IMR-90 (cell line): ENCODE measurements around the gene ECSIT. TPM values are rescaled to one million over a fixed set of nuclear protein-coding genes. Genes with fewer than 3 reads are reported as not detected.
A peak's percentile ranks its signal among the peaks of the same experiment; 100 is the strongest.

Experiments used
- ATAC-seq: fragments of 200-7000 bp; cut with Tn5 transposase; 2 replicates; pipeline ENCODE4 v1.9.1; 2020; ENCODE audit warnings: low read depth, mild to moderate bottlenecking, moderate library complexity
- Bru-seq: library from RNA; stranded (reverse); fragments of 400-500 nt; gene quantifications from one replicate; lab custom pipeline; 2021; lab: Mats Ljungman, UMichigan
- BruChase-seq, 2 experiments: library from RNA; stranded (reverse); fragments of 400-500 nt; gene quantifications; one replicate each; lab custom pipeline; 2021; lab: Mats Ljungman, UMichigan
- BruUV-seq: library from RNA; stranded (reverse); fragments of 400-500 nt; replicated peaks from 2 replicates; lab custom pipeline; 2021; lab: Mats Ljungman, UMichigan
- CTCF ChIA-PET: fragments of 300-600 bp; formaldehyde crosslinking; extraction: SDS; loops from one replicate; lab custom pipeline; 2021; ENCODE audit warnings: antibody characterized with exemption; lab: Yijun Ruan, JAX
- POLR2A ChIA-PET: fragments of 300-600 bp; sonication (Branson Sonifier 250); formaldehyde crosslinking; loops from one replicate; lab custom pipeline; 2022; ENCODE audit warnings: antibody characterized with exemption; ENCODE audit not compliant: unreplicated experiment; lab: Charles Lee
- DNase-seq: peaks from one replicate; pipeline ENCODE4 v3.0.0; 2013
- H2AFZ ChIP-seq: replicated peaks from 2 replicates; pipeline ENCODE3; 2013; ENCODE audit warnings: low read length, mild to moderate bottlenecking; ENCODE audit not compliant: poor library complexity
- H2AK5ac ChIP-seq: 2 replicates; pipeline ENCODE4 v1.6.1; 2013; ENCODE audit warnings: low read depth, low read length, inconsistent platforms
- H2AK9ac ChIP-seq: replicated peaks from 2 replicates; pipeline ENCODE3; 2013; ENCODE audit warnings: mild to moderate bottlenecking, low read depth, low read length, moderate library complexity; ENCODE audit not compliant: poor library complexity
- H2BK120ac ChIP-seq: 2 replicates; pipeline ENCODE4 v1.6.1; 2013; ENCODE audit warnings: low read depth, low read length, inconsistent platforms
- H2BK15ac ChIP-seq: 3 replicates; pipeline ENCODE4 v1.6.1; 2013; ENCODE audit warnings: low read depth, low read length, inconsistent platforms
- H2BK20ac ChIP-seq: 2 replicates; pipeline ENCODE4 v1.6.1; 2013; ENCODE audit warnings: low read depth, mild to moderate bottlenecking, inconsistent platforms, low read length, moderate library complexity
- H2BK5ac ChIP-seq: 2 replicates; pipeline ENCODE4 v1.6.1; 2013; ENCODE audit warnings: mild to moderate bottlenecking, low read depth, low read length, inconsistent platforms; ENCODE audit not compliant: poor library complexity, severe bottlenecking
- H3K14ac ChIP-seq: replicated peaks from 2 replicates; pipeline ENCODE4 v1.6.1; 2013; ENCODE audit warnings: low read depth, low read length, inconsistent platforms
- H3K18ac ChIP-seq: 2 replicates; pipeline ENCODE4 v1.6.1; 2013; ENCODE audit warnings: low read depth, low read length, control low read depth
- H3K23ac ChIP-seq: 2 replicates; pipeline ENCODE4 v1.6.1; 2013; ENCODE audit warnings: low read depth, low read length, inconsistent platforms
- H3K27ac ChIP-seq: 2 replicates; pipeline ENCODE4 v1.5.1; 2013; ENCODE audit warnings: mild to moderate bottlenecking, control low read depth, low read length; ENCODE audit not compliant: insufficient read depth
- H3K27me3 ChIP-seq: 2 replicates; pipeline ENCODE4 v1.6.1; 2013; ENCODE audit warnings: low read length; ENCODE audit not compliant: control insufficient read depth, insufficient read depth
- H3K36me3 ChIP-seq: 2 replicates; pipeline ENCODE4 v1.6.1; 2013; ENCODE audit warnings: low read length, mixed read lengths; ENCODE audit not compliant: control insufficient read depth, insufficient read depth
- H3K4ac ChIP-seq: 2 replicates; pipeline ENCODE4 v1.6.1; 2013; ENCODE audit warnings: low read depth, low read length, inconsistent platforms
- H3K4me1 ChIP-seq: 2 replicates; pipeline ENCODE4 v1.6.1; 2013; ENCODE audit warnings: low read length, mixed read lengths; ENCODE audit not compliant: control insufficient read depth, insufficient read depth
- H3K4me2 ChIP-seq: 2 replicates; pipeline ENCODE4 v1.6.1; 2013; ENCODE audit warnings: low read depth, mild to moderate bottlenecking, control low read depth, low read length, moderate library complexity
- H3K4me3 ChIP-seq: 2 replicates; pipeline ENCODE4 v1.5.1; 2013; ENCODE audit warnings: low read depth, mild to moderate bottlenecking, control low read depth, low read length, moderate library complexity; ENCODE audit not compliant: insufficient read depth
- H3K56ac ChIP-seq: 2 replicates; pipeline ENCODE4 v1.6.1; 2013; ENCODE audit warnings: low read length, inconsistent platforms; ENCODE audit not compliant: insufficient read depth; ENCODE audit errors: extremely low read depth
- H3K79me1 ChIP-seq, 2 experiments: 2 replicates each; pipeline ENCODE4 v1.6.1; 2013; ENCODE audit warnings: low read length in 2 of 2, inconsistent platforms in 1 of 2, low read depth in 1 of 2
- H3K9ac ChIP-seq: 2 replicates; pipeline ENCODE4 v1.6.1; 2013; ENCODE audit warnings: low read depth, low read length, control low read depth
- H3K9me1 ChIP-seq: 2 replicates; pipeline ENCODE4 v1.6.1; 2013; ENCODE audit warnings: low read length, inconsistent platforms; ENCODE audit not compliant: insufficient read depth
- H3K9me3 ChIP-seq: 2 replicates; pipeline ENCODE4 v1.6.1; 2013; ENCODE audit warnings: low read length; ENCODE audit not compliant: control insufficient read depth, insufficient read depth
- H4K20me1 ChIP-seq: 2 replicates; pipeline ENCODE4 v1.6.1; 2013; ENCODE audit warnings: low read length, inconsistent platforms; ENCODE audit not compliant: insufficient read depth
- H4K5ac ChIP-seq: 2 replicates; pipeline ENCODE4 v1.6.1; 2013; ENCODE audit warnings: mild to moderate bottlenecking, low read depth, low read length, control low read depth
- H4K8ac ChIP-seq, 2 experiments: 2 replicates each; pipeline ENCODE4 v1.6.1; 2013; ENCODE audit warnings: low read depth in 2 of 2, low read length in 2 of 2, control low read depth in 1 of 2, inconsistent platforms in 1 of 2
- H4K91ac ChIP-seq: 2 replicates; pipeline ENCODE4 v1.6.1; 2013; ENCODE audit warnings: low read depth, low read length, inconsistent platforms; ENCODE audit not compliant: insufficient read depth
- BHLHE40 ChIP-seq: fragments of 150-350 bp; IDR thresholded peaks from 2 replicates; pipeline ENCODE4 v1.6.1; 2016; ENCODE audit warnings: mild to moderate bottlenecking, low read depth, low read length
- CEBPB ChIP-seq: IDR thresholded peaks from 2 replicates; pipeline ENCODE4 v1.6.1; 2012; ENCODE audit warnings: low read depth, low read length, improper control_type of control experiment
- CHD1 ChIP-seq: IDR thresholded peaks from 2 replicates; pipeline ENCODE4 v1.6.1; 2012; ENCODE audit warnings: low read depth, low read length, improper control_type of control experiment
- ELK1 ChIP-seq: fragments of 150-350 bp; IDR thresholded peaks from 2 replicates; pipeline ENCODE4 v1.6.1; 2016; ENCODE audit warnings: low read depth, mild to moderate bottlenecking, low read length, moderate library complexity, borderline replicate concordance
- FOS ChIP-seq: fragments of 150-350 bp; IDR thresholded peaks from 2 replicates; pipeline ENCODE4 v1.6.1; 2016; ENCODE audit warnings: low read depth, low read length
- MAFK ChIP-seq: IDR thresholded peaks from 2 replicates; pipeline ENCODE4 v1.6.1; 2012; ENCODE audit warnings: low read depth, low read length, improper control_type of control experiment
- MAZ ChIP-seq: IDR thresholded peaks from 2 replicates; pipeline ENCODE4 v1.6.1; 2012; ENCODE audit warnings: low read depth, mild to moderate bottlenecking, low read length, improper control_type of control experiment, moderate library complexity, borderline replicate concordance
- MXI1 ChIP-seq: IDR thresholded peaks from 2 replicates; pipeline ENCODE4 v1.6.1; 2012; ENCODE audit warnings: low read depth, mild to moderate bottlenecking, low read length, moderate library complexity, borderline replicate concordance
- NFE2L2 ChIP-seq: fragments of 150-350 bp; IDR thresholded peaks from 2 replicates; pipeline ENCODE4 v1.6.1; 2016; ENCODE audit warnings: low read depth, mild to moderate bottlenecking, low read length
- RAD21 ChIP-seq: IDR thresholded peaks from 2 replicates; pipeline ENCODE4 v1.6.1; 2012; ENCODE audit warnings: low read length, improper control_type of control experiment
- RCOR1 ChIP-seq: IDR thresholded peaks from 2 replicates; pipeline ENCODE4 v1.6.1; 2012; ENCODE audit warnings: mild to moderate bottlenecking, low read length, improper control_type of control experiment; ENCODE audit not compliant: insufficient replicate concordance
- RFX5 ChIP-seq: IDR thresholded peaks from 2 replicates; pipeline ENCODE4 v1.8.0; 2012; ENCODE audit warnings: low read depth, mild to moderate bottlenecking, low read length, moderate library complexity
- SMC3 ChIP-seq: fragments of 150-350 bp; IDR thresholded peaks from 2 replicates; pipeline ENCODE4 v1.6.1; 2016; ENCODE audit warnings: low read depth, mild to moderate bottlenecking, antibody characterized with exemption, low read length, moderate library complexity
- WGBS, 2 experiments: methylation state at CpG; one replicate each; pipeline versions ENCODE4 v1.1.5 to v1.1.7; 2013; ENCODE audit warnings: missing lambda C conversion rate in 2 of 2; ENCODE audit not compliant: insufficient read length in 1 of 2; ENCODE audit errors: extremely low coverage in 2 of 2; 5-methylcytosine and 5-hydroxymethylcytosine counted together
- dilution Hi-C: fragments of 300-500 bp; cut with HindIII; formaldehyde crosslinking; loops from one replicate; pipeline ENCODE4 v1.14.3; 2018; ENCODE audit warnings: low sequenced_read_pairs; ENCODE audit not compliant: unreplicated experiment
- in situ Hi-C: fragments of 300-500 bp; cut with MboI; formaldehyde crosslinking; loops from 3 replicates; pipeline ENCODE4 v1.14.3; 2019; ENCODE audit warnings: low sequenced_read_pairs, inconsistent platforms, mixed read lengths
- intact Hi-C: fragments of 100-400 bp; cut with micrococcal nuclease; formaldehyde crosslinking; loops from 2 replicates; pipeline ENCODE4 v1.10.0; 2022
- long read RNA-seq: library from polyadenylated mRNA; unstranded; transcript quantifications from one replicate; pipeline ENCODE4 v2.0.0, GENCODE V29; 2021; ENCODE audit not compliant: unreplicated experiment
- polyA plus RNA-seq, 3 experiments: library from polyadenylated mRNA; depleted of rRNA; stranded (reverse); fragments of >200 nt; gene quantifications; 2 replicates each; pipeline ENCODE4 v1.2.3, GENCODE V29; 2012; ENCODE audit warnings: low replicate concordance in 1 of 3
- total RNA-seq: library from RNA; depleted of rRNA; stranded (reverse); fragments of >200 nt; gene quantifications from 2 replicates; pipeline ENCODE4 v1.2.3, GENCODE V29; 2012; rRNA removed

Gene ECSIT
- 31.9 and 42.3 TPM in 2 replicates for total RNA-seq
- 30.5 and 31.4 TPM in 2 replicates for polyA plus RNA-seq (2012; rRNA removed)
- polyA plus RNA-seq (2012; cell fraction: cytosol; rRNA removed), result 39.6 and 41.7 TPM in 2 replicates
- 52.4 and 89.1 TPM in 2 replicates for polyA plus RNA-seq (2012; cell fraction: nucleus; rRNA removed; ENCODE audit: low replicate concordance)
- percentile 53 among the genes with signal in this experiment for Bru-seq, nascent RNA
- percentile 64 among the genes with signal in this experiment for BruChase-seq, experiment 1, labeled RNA remaining after a 6-hour chase
- BruChase-seq, experiment 2, labeled RNA remaining after a 2-hour chase, result percentile 46 among the genes with signal in this experiment
- long read RNA-seq, transcript ECSIT-202 (8 exons, 1,700 nt), result major isoform, 17 of 31 reads
- long read RNA-seq, partial matches to known transcripts, result 2 of 31 reads
- long read RNA-seq, other reads (novel, unspliced or antisense), result 10 of 31 reads

GRCh38 chr19:11528551-11529341 is at the start of gene ECSIT:
TSS of gene ECSIT (minus strand) at chr19:11529134. CDS start at chr19:11519170, 9,964 bp downstream.
- H3K4ac ChIP-seq, result peak within 1 kb of the TSS; percentile 46
- no peak within 1 kb of the TSS for H3K23ac ChIP-seq
- intact Hi-C loops (no loop called here), in situ Hi-C loops (no loop called here), dilution Hi-C loops (no loop called here)
- H2AFZ ChIP-seq, result peak within 1 kb of the TSS; percentile 94
- H4K8ac ChIP-seq, result peak within 1 kb of the TSS in 1 of 2 experiments; percentile 63; a peak in 2 of 4 replicates
- no peak within 1 kb of the TSS for H2BK15ac ChIP-seq
- no peaks in the 10 kb centered on the region for H3K9me3 ChIP-seq
- H4K20me1 ChIP-seq, result peaks cover 11% of the 10 kb centered on the region; the same call in 1 of the 2 replicates
- H3K9me1 ChIP-seq, result peaks cover 11% of the 10 kb centered on the region
- H3K14ac ChIP-seq, result 0 out of 2 replicates have a peak within 1 kb of the TSS, but pooled peaks have one; percentile 16
- ATAC-seq (peak; percentile 97), DNase-seq (peak; percentile 98)
- H3K27me3 ChIP-seq, result no peaks in the 10 kb centered on the region
- peak within 1 kb of the TSS; percentile 9; the same call in 1 of the 2 replicates for H2BK120ac ChIP-seq
- no peaks in the 10 kb centered on the region for H3K36me3 ChIP-seq
- 0% methylated on average over 28 of the region's 47 CpGs; no CpG with 5 or more reads in 1 of the 2 experiments for WGBS, 2 experiments
- peak within 1 kb of the TSS; percentile 74 for H3K27ac ChIP-seq
- H3K4me3 ChIP-seq, result peak within 1 kb of the TSS; percentile 74
- peak within 1 kb of the TSS; percentile 63 for H2AK9ac ChIP-seq
- peak within 1 kb of the TSS; percentile 59 for H3K9ac ChIP-seq
- peaks cover 15 to 34% of the 10 kb centered on the region in 2 experiments for H3K79me1 ChIP-seq
- POLR2A ChIA-PET, result interaction anchor here (0.5 to 0.6 kb wide), 2 partner anchors 76 to 303 kb away, joined by 8 to 13 read pairs; no protein-coding TSS in a partner anchor
- H2AK5ac ChIP-seq, result peak within 1 kb of the TSS; percentile 86; the same call in 1 of the 2 replicates
- H2BK20ac ChIP-seq, result no peak within 1 kb of the TSS
- peak within 1 kb of the TSS; percentile 81 for H3K4me2 ChIP-seq
- H3K4me1 ChIP-seq, result peaks cover 5% of the 10 kb centered on the region
- no TSS peak for BruUV-seq
- no peak within 1 kb of the TSS for H3K18ac ChIP-seq
- peak within 1 kb of the TSS; percentile 47 for H2BK5ac ChIP-seq
- CTCF ChIA-PET, result interaction anchor here (1.0 kb wide), 1 partner anchor 11 kb away, joined by 4 read pairs; no protein-coding TSS in a partner anchor
- H3K56ac ChIP-seq, result 0 out of 2 replicates have a peak within 1 kb of the TSS, but pooled peaks have one; percentile 29
- H4K91ac ChIP-seq, result 0 out of 2 replicates have a peak within 1 kb of the TSS, but pooled peaks have one; percentile 20
- H4K5ac ChIP-seq, result 0 out of 2 replicates have a peak within 1 kb of the TSS, but pooled peaks have one; percentile 19
- TF ChIP-seq NFE2L2 (no peak), SMC3 (no peak), RAD21 (no peak), CHD1 (no peak), MAZ (peak; percentile 8; the same call in 1 of the 2 replicates), MAFK (no peak), RCOR1 (peak; percentile 77), MXI1 (peak; percentile 83), FOS (peak; percentile 41; the same call in 1 of the 2 replicates), BHLHE40 (peak; percentile 70), ELK1 (no peak), CEBPB (peak; percentile 88), RFX5 (no peak)
